Activated CD8-positive, alpha-beta memory T cell treated with anti-CD3 and anti-CD28 coated beads, Interleukin-2, amount 50 U/mL, for 1 hour (primary cell): Measurements from ENCODE around the gene SART3.
A peak's percentile ranks its signal among the peaks of the same experiment; 100 is the strongest.

ENCODE experiments used
- DNase-seq: peaks from one replicate; pipeline ENCODE4 v3.0.0-alpha.2; 2020; ENCODE audit errors: extremely low read depth

The SART3 gene, protein sequence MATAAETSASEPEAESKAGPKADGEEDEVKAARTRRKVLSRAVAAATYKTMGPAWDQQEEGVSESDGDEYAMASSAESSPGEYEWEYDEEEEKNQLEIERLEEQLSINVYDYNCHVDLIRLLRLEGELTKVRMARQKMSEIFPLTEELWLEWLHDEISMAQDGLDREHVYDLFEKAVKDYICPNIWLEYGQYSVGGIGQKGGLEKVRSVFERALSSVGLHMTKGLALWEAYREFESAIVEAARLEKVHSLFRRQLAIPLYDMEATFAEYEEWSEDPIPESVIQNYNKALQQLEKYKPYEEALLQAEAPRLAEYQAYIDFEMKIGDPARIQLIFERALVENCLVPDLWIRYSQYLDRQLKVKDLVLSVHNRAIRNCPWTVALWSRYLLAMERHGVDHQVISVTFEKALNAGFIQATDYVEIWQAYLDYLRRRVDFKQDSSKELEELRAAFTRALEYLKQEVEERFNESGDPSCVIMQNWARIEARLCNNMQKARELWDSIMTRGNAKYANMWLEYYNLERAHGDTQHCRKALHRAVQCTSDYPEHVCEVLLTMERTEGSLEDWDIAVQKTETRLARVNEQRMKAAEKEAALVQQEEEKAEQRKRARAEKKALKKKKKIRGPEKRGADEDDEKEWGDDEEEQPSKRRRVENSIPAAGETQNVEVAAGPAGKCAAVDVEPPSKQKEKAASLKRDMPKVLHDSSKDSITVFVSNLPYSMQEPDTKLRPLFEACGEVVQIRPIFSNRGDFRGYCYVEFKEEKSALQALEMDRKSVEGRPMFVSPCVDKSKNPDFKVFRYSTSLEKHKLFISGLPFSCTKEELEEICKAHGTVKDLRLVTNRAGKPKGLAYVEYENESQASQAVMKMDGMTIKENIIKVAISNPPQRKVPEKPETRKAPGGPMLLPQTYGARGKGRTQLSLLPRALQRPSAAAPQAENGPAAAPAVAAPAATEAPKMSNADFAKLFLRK

GRCh38 chr12:108560752-108561719 is at the start of gene SART3:
Gene SART3, minus strand, starts transcription at chr12:108561173. Its CDS starts 19 bp downstream, at chr12:108561154.
- peak; percentile 50 for DNase-seq

- DNase-seq, result no peak
Measured at GRCh38 chr12:108610336-108610815, 49.4 kb upstream of the SART3 start.

DNA sequence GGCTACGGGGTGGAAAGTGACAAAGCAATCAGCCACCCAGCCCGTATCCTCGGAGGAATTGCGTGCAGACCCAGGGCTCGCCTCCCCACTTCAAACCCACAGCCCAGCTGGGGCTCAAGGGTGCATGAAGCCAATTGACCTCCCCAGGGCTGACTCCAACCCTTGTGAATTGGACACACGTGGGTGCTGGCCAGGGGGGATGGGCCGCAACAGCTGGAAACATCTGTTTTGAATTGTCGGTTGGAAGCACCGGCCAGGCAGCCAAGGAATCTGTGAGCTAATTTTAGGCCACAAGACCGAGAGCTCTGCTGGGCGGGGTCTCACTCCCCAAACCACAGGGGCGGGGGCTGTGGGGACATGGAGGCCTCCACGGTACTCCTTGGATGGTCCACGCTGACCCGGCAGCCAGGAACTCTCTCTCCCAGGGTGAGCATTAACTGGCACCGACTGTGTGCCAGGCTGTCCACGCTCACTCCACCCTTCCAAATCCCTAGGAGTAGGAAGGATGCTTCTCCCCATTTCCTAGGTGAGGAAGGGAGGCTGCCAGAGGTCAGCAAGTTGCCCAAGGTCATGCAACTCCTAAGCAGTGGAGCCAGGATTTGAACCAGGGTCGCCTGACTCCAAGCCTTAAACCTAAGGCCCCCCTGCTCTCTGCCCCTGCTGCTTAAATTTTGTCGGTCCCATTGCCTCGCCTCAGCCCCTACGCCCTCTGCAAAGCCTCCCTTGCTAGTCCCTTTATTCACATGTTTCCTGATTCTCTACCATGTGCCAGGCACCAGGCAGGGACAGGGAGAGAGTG is 48.8 kb upstream of the SART3 start:
- no peak for DNase-seq

DNA sequence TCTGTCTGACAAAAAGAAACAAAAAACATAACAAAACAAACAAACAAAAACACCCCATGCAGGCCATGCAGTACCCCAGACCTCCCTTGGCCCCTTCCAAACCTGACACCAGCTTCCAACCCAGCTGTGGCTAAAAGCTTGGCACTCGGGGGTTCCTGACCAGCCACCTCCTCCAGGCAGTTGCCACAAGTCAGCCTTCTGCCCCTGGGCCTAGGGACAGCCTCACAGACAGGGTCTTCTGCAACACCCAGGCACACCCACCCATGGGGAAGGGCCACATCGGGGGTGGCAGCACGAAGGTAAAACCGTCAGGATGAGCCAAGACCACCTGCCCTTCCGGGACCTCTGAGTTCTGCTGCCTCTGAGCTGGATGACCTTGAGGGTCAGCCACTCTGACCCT is 47.6 kb upstream of the SART3 start:
- no peak for DNase-seq

GRCh38 chr12:108607981-108608600 is 47.1 kb upstream of the SART3 start:
- DNase-seq, result no peak

GRCh38 chr12:108606492-108606891 is 45.5 kb upstream of the SART3 start:
- DNase-seq, result no peak

- no peak for DNase-seq
Measured at GRCh38 chr12:108605690-108606406, 44.9 kb upstream of the SART3 start.

DNA sequence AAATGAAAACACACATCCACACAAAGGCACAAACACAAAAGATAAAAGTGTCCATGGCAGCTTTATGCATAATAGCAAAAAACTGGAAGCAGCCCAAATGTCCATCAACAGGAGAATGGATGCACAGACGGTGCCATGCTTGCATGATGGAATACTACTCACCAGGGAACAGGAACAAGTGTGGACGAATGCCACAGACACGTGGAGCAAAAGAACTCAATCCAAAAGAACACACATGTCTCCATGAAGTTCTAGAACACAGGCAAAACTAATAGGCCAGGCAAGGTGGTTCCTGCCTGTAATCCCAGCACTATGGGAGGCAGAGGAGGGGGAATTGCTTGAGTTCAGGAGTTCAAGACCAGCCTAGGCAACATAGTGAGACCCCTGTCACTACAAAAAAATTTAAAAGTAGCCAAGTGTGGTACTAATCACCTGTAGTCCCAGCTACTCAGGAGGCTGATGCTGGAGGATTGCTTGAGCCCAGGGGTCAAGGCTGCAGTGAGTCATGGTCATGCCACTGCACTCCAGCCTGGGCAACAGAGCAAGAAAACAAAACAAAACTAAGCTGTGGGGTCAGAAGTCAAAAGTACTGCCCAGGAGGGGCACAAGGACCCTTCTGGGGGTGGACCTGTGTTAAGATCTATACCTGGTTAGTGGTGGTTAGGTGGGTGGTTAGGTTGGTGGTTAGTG is 44.2 kb upstream of the SART3 start:
- no peak for DNase-seq

DNA sequence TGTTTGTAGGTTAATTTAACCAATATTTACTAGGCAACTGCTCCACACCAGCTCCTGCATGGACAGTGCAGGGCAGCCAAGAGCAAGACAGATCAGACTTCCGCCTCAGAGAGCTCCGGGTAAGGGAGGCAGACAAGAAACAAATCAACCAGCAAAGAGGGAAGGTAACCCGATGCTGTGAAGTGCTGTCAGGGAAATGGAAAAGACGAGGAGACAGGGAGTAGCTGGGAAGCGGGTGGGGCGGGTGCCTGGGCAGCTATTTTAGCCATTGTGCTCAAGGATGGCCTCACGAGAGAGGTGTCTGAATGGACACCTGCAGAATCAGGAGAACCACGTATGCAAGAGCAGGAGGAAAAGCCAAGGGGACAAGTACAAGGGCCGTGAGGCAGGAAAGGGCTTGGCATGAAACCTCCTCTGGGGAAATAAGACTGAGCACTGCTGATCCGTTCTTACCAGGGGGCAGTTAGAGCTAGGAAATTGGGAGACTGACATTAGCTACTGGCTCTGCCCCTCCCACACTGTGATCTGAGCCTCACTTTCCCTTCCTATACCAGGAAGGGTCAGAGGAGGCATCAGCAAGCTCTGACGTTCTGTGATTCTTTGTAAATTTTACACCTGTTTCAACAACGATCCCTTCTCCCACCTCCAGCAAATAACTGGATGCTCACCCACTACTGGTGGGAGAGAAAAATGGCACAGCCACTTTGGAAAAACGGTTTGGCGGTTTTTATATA is 43.4 kb upstream of the SART3 start:
- DNase-seq, result no peak

DNA sequence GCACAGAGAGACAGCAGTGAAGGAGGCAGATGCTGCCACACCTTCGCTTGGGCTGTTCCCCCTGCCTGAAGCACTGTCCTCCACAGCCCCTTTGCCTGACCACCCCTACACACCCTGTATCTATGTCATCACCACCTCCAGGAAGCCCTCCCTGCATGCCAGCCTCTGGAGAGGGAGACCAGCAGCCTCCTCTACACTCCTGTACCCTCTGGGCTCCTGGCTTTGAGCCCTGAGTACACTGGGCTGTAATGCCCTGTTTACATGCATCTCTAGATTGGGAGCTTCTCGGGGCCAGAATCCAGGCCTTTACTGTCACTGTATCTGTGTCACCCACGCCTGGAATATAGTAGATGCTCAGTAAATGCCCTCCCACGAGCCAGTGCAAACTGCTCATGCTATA is 42.8 kb upstream of the SART3 start:
- DNase-seq, result no peak

- DNase-seq, result no peak
Measured at GRCh38 chr12:108602976-108603704, 42.2 kb upstream of the SART3 start.

GRCh38 chr12:108602209-108602705 is 41.3 kb upstream of the SART3 start:
- DNase-seq, result no peak

GRCh38 chr12:108600702-108601007 is 39.7 kb upstream of the SART3 start:
- DNase-seq, result no peak

GRCh38 chr12:108599948-108600701 is 39.2 kb upstream of the SART3 start:
- DNase-seq, result no peak

- no peak for DNase-seq
Measured at GRCh38 chr12:108599541-108599940, 38.6 kb upstream of the SART3 start.

GRCh38 chr12:108598553-108599250 is 37.7 kb upstream of the SART3 start:
- DNase-seq, result no peak
